ENCODE measurements around the gene FAM98C.

FAM98C gene

GRCh38 chr19:38384209-38385027 is 18.5 kb upstream of the FAM98C start:
- DNase-seq (ENCODE audit: low read depth in 2 of 2), result peak; percentile 34 to 39
- TF ChIP-seq CTCF (IDR thresholded peaks at IDR 0.05; ENCODE audit: low read depth, low read length), result peak; percentile 55
- H3K4me3 ChIP-seq (replicated peaks in 1 of 2; ENCODE audit: low read depth in 2 of 2, low read length in 2 of 2), result no peak overlapping the region

- no peak for TF ChIP-seq CTCF (IDR thresholded peaks at IDR 0.05; ENCODE audit: low read depth, low read length)
- no peak overlapping the region for H3K4me3 ChIP-seq (replicated peaks in 1 of 2; ENCODE audit: low read depth in 2 of 2, low read length in 2 of 2)
- DNase-seq (ENCODE audit: low read depth in 2 of 2), result no peak
Observed at GRCh38 chr19:38385057-38385803, 17.7 kb upstream of the FAM98C start.

GRCh38 chr19:38385804-38386257 is 17.1 kb upstream of the FAM98C start:
- no peak overlapping the region for H3K4me3 ChIP-seq (replicated peaks in 1 of 2; ENCODE audit: low read depth in 2 of 2, low read length in 2 of 2)
- TF ChIP-seq CTCF (IDR thresholded peaks at IDR 0.05; ENCODE audit: low read depth, low read length), result no peak
- DNase-seq (ENCODE audit: low read depth in 2 of 2), result no peak

- no peak for TF ChIP-seq CTCF (IDR thresholded peaks at IDR 0.05; ENCODE audit: low read depth, low read length)
- H3K4me3 ChIP-seq (replicated peaks in 1 of 2; ENCODE audit: low read depth in 2 of 2, low read length in 2 of 2), result no peak overlapping the region
- no peak for DNase-seq (ENCODE audit: low read depth in 2 of 2)
Observed at GRCh38 chr19:38386300-38386970, 16.5 kb upstream of the FAM98C start.

GRCh38 chr19:38386971-38387549 is 15.8 kb upstream of the FAM98C start:
- DNase-seq (ENCODE audit: low read depth in 2 of 2), result no peak
- peak overlapping the region; percentile 73 to 82 for H3K4me3 ChIP-seq (replicated peaks in 1 of 2; ENCODE audit: low read depth in 2 of 2, low read length in 2 of 2)
- no peak for TF ChIP-seq CTCF (IDR thresholded peaks at IDR 0.05; ENCODE audit: low read depth, low read length)

GRCh38 chr19:38387550-38388348 is 15.1 kb upstream of the FAM98C start, which contains the start of gene GGN:
GGN (minus strand) TSS chr19:38388034; CDS start chr19:38387261, 773 bp downstream.
- peak; percentile 95 for DNase-seq (ENCODE audit: low read depth in 2 of 2)
- TF ChIP-seq CTCF (IDR thresholded peaks at IDR 0.05; ENCODE audit: low read depth, low read length), result no peak
- peak within 1 kb of the TSS; percentile 73 to 82 for H3K4me3 ChIP-seq (replicated peaks in 1 of 2; ENCODE audit: low read depth in 2 of 2, low read length in 2 of 2)
